ENCODE results near the gene TMEM147. TPM values are rescaled to one million over a fixed set of nuclear protein-coding genes. Genes with fewer than 3 reads are reported as not detected.

TMEM147 gene
- total RNA-seq, 1 donor from 2014 or later: 69.3 TPM

- Histone ChIP-seq H3K27ac (ENCODE audit: low read depth, low read length) (no peak overlapping the region), H2AFZ (ENCODE audit: low read depth, low read length) (no peak overlapping the region), H3K36me3 (ENCODE audit: insufficient read depth, low read length) (no peaks in the 10 kb centered on the region), H3K9ac (ENCODE audit: low read length) (no peak overlapping the region), H3K4me2 (ENCODE audit: low read length) (no peak overlapping the region), H3K4me1 (ENCODE audit: insufficient read depth, low read length) (peaks cover 2% of the 10 kb centered on the region), H3K4me3 (ENCODE audit: insufficient read depth, low read depth, low read length) (no peak overlapping the region), H3K9me3 (ENCODE audit: insufficient read depth, low read depth, low read length) (no peaks in the 10 kb centered on the region), H4K20me1 (ENCODE audit: insufficient read depth, low read length) (no peaks in the 10 kb centered on the region), H3K27me3 (ENCODE audit: insufficient read depth, low read length) (peaks cover 38% of the 10 kb centered on the region), H3K79me2 (ENCODE audit: insufficient read depth, low read length) (no peaks in the 10 kb centered on the region)
- TF ChIP-seq CTCF (IDR thresholded peaks at IDR 0.05; ENCODE audit: insufficient read depth, low read depth, low read length): no peak
- TF ChIP-seq EZH2 (IDR thresholded peaks at IDR 0.05; ENCODE audit: insufficient read depth, low read length): no peak
- Mint-ChIP-seq H3K4me1 (ENCODE audit: low read depth, unreplicated experiment) (peaks cover 8% of the 10 kb centered on the region), H3K9me3 (ENCODE audit: unreplicated experiment) (no peaks in the 10 kb centered on the region), H3K4me3 (ENCODE audit: unreplicated experiment) (peak overlapping the region; percentile 64), H3K27me3 (ENCODE audit: low read depth, unreplicated experiment) (peaks cover 16% of the 10 kb centered on the region), H3K36me3 (ENCODE audit: low read depth, unreplicated experiment) (no peaks in the 10 kb centered on the region), H3K27ac (ENCODE audit: unreplicated experiment) (no peak overlapping the region)
- no peak for FAIRE-seq
- DNase-seq (ENCODE audit: low read depth): no peak
Observed at GRCh38 chr19:35512831-35513627, 32.4 kb upstream of the TMEM147 start.

- Histone ChIP-seq H3K9ac (ENCODE audit: low read length) (no peak within 1 kb of the TSS), H3K4me1 (ENCODE audit: insufficient read depth, low read length) (peaks cover 9% of the 10 kb centered on the region), H3K4me3 (ENCODE audit: insufficient read depth, low read depth, low read length) (no peak within 1 kb of the TSS), H3K9me3 (ENCODE audit: insufficient read depth, low read depth, low read length) (no peaks in the 10 kb centered on the region), H3K79me2 (ENCODE audit: insufficient read depth, low read length) (no peaks in the 10 kb centered on the region), H2AFZ (ENCODE audit: low read depth, low read length) (peak within 1 kb of the TSS; percentile 47), H3K4me2 (ENCODE audit: low read length) (peak within 1 kb of the TSS; percentile 26), H3K27ac (ENCODE audit: low read depth, low read length) (no peak within 1 kb of the TSS), H4K20me1 (ENCODE audit: insufficient read depth, low read length) (no peaks in the 10 kb centered on the region), H3K36me3 (ENCODE audit: insufficient read depth, low read length) (no peaks in the 10 kb centered on the region), H3K27me3 (ENCODE audit: insufficient read depth, low read length) (peaks cover 31% of the 10 kb centered on the region)
- Mint-ChIP-seq H3K4me3 (ENCODE audit: unreplicated experiment) (peak within 1 kb of the TSS; percentile 64), H3K27me3 (ENCODE audit: low read depth, unreplicated experiment) (peaks cover 16% of the 10 kb centered on the region), H3K36me3 (ENCODE audit: low read depth, unreplicated experiment) (no peaks in the 10 kb centered on the region), H3K27ac (ENCODE audit: unreplicated experiment) (no peak within 1 kb of the TSS), H3K4me1 (ENCODE audit: low read depth, unreplicated experiment) (peaks cover 13% of the 10 kb centered on the region), H3K9me3 (ENCODE audit: unreplicated experiment) (no peaks in the 10 kb centered on the region)
- TF ChIP-seq EZH2 (IDR thresholded peaks at IDR 0.05; ENCODE audit: insufficient read depth, low read length) (no peak), CTCF (IDR thresholded peaks at IDR 0.05; ENCODE audit: insufficient read depth, low read depth, low read length) (no peak)
- FAIRE-seq (no peak), DNase-seq (ENCODE audit: low read depth) (no peak)
Observed at GRCh38 chr19:35513628-35514281, 31.7 kb upstream of the TMEM147 start, which contains the start of gene DMKN. Gene DMKN, minus strand, starts transcription at chr19:35513649. Its CDS starts 174 bp downstream, at chr19:35513475.
